Esophagus muscularis mucosa (tissue), 4 donors: ENCODE results near the gene PNPLA8. TPM values are rescaled to one million over a fixed set of nuclear protein-coding genes. Genes with fewer than 3 reads are reported as not detected.
A peak's percentile ranks its signal among the peaks of the same experiment; 100 is the strongest.

Source experiments
- DNase-seq: peaks from one replicate; pipeline ENCODE4 v3.0.0-alpha.2; 2017; ENCODE audit errors: extremely low spot score
- H3K27ac ChIP-seq, 4 donors: fragments of 200-600 bp; sonication (generic); replicated peaks in 1 of 4; 1 replicate in 3 of 4; 2 replicates in 1 of 4; pipeline ENCODE4 v1.5.1; 2016 to 2019; ENCODE audit warnings: mild to moderate bottlenecking in 1 of 4
- H3K27me3 ChIP-seq, 4 donors: fragments of 200-600 bp; sonication (generic); one replicate each; pipeline versions ENCODE4 v1.5.1 to v1.6.0; 2016 to 2019
- H3K36me3 ChIP-seq, 4 donors: fragments of 200-600 bp; sonication (generic); one replicate each; pipeline ENCODE4 v1.5.1; 2016 to 2019
- H3K4me1 ChIP-seq, 4 donors: fragments of 200-600 bp; sonication (generic); one replicate each; pipeline ENCODE4 v1.5.1; 2016 to 2019
- H3K4me3 ChIP-seq, 4 donors: fragments of 200-600 bp; sonication (generic); 1 replicate in 2 of 4; 2 replicates in 2 of 4; pipeline ENCODE4 v1.5.1; 2016 to 2019; ENCODE audit warnings: mild to moderate bottlenecking in 4 of 4, moderate library complexity in 1 of 4
- H3K9me3 ChIP-seq, 4 donors: fragments of 200-600 bp; sonication (generic); 1 replicate in 3 of 4; 2 replicates in 1 of 4; pipeline ENCODE4 v1.5.1; 2016 to 2019
- CTCF ChIP-seq, 3 experiments: fragments of 200-600 bp in 2 of 3; fragments of 450-650 bp in 1 of 3; sonication (generic) in 2 of 3; IDR thresholded peaks; one replicate each; pipeline ENCODE4 v1.5.1; 2017 to 2019; ENCODE audit warnings: antibody characterized with exemption in 3 of 3, mild to moderate bottlenecking in 2 of 3, moderate library complexity in 1 of 3
- EP300 ChIP-seq: sonication (generic); formaldehyde crosslinking; IDR thresholded peaks from one replicate; pipeline ENCODE4 v1.6.1; 2017; ENCODE audit warnings: antibody characterized with exemption
- POLR2A ChIP-seq: fragments of 450-650 bp; IDR thresholded peaks from one replicate; pipeline ENCODE4 v1.6.1; 2017; ENCODE audit warnings: antibody characterized with exemption, moderate library complexity, mild to moderate bottlenecking, low read depth
- POLR2AphosphoS5 ChIP-seq, 2 donors: sonication (generic); formaldehyde crosslinking; IDR thresholded peaks; one replicate each; pipeline ENCODE4 v1.6.1; 2017; ENCODE audit warnings: antibody characterized with exemption in 2 of 2
- WGBS: methylation state at CpG from one replicate; pipeline ENCODE4 v1.1.5; 2018; 5-methylcytosine and 5-hydroxymethylcytosine counted together
- intact Hi-C: fragments of 100-400 bp; cut with DNase I; formaldehyde crosslinking; loops from one replicate; pipeline ENCODE4 v1.15.1; 2023
- total RNA-seq, 4 donors: library from RNA; depleted of rRNA; stranded (reverse); fragments of >200 nt; gene quantifications; one replicate each; pipeline versions ENCODE4 v1.1.0 to v1.2.1, GENCODE V29; 2016

The PNPLA8 gene
- total RNA-seq, 4 donors from 2014 or later, result 21.2 to 48.7 (median 32.6) TPM

- H3K27ac ChIP-seq, result peak within 1 kb of the TSS; percentile 94 to 100 (median 96)
- peaks cover 27 to 45% (median 37%) of the 10 kb centered on the region in 4 donors for H3K4me1 ChIP-seq
- peak; percentile 100 for DNase-seq
- H3K27me3 ChIP-seq, result no peaks in the 10 kb centered on the region
- peak within 1 kb of the TSS; percentile 74 to 93 (median 82) for H3K4me3 ChIP-seq
- no peaks in the 10 kb centered on the region for H3K9me3 ChIP-seq
- TF ChIP-seq POLR2AphosphoS5 (IDR thresholded peaks at IDR 0.05) (peak; percentile 99 to 100), POLR2A (peak; percentile 79), EP300 (no peak), CTCF (IDR thresholded peaks at IDR 0.05) (peak in 1 of 3 experiments; percentile 28)
- peaks cover 0 to 31% (median 17%) of the 10 kb centered on the region in 4 donors for H3K36me3 ChIP-seq
- intact Hi-C loops, result loop anchor here (1.0 kb wide), 1 partner anchor 44 kb away; no protein-coding TSS in a partner anchor
- WGBS, result no CpG with 5 or more reads among the region's 65 CpGs
These were observed 43.6 kb upstream of the PNPLA8 start, which contains the start of the genes DNAJB9 and THAP5 for GRCh38 chr7:108569381-108570145. DNAJB9 (plus strand) TSS chr7:108569874; CDS start chr7:108571727, 1,853 bp downstream. THAP5 (minus strand) TSS chr7:108569706; CDS start chr7:108569569, 137 bp downstream.

- peaks cover 27 to 45% (median 35%) of the 10 kb centered on the region in 4 donors for H3K4me1 ChIP-seq
- peak overlapping the region; percentile 74 to 93 (median 82) for H3K4me3 ChIP-seq
- WGBS, result 20% methylated on average over 12 of the region's 24 CpGs
- TF ChIP-seq EP300 (no peak), POLR2A (no peak), POLR2AphosphoS5 (IDR thresholded peaks at IDR 0.05) (no peak), CTCF (IDR thresholded peaks at IDR 0.05) (no peak)
- peak overlapping the region; percentile 94 to 100 (median 96) for H3K27ac ChIP-seq
- intact Hi-C loops, result loop anchor here (1.0 kb wide), 1 partner anchor 44 kb away; no protein-coding TSS in a partner anchor
- no peaks in the 10 kb centered on the region for H3K27me3 ChIP-seq
- no peak for DNase-seq
- H3K36me3 ChIP-seq, result peaks cover 0 to 33% (median 19%) of the 10 kb centered on the region in 4 donors
- no peaks in the 10 kb centered on the region for H3K9me3 ChIP-seq
These were observed 43.0 kb upstream of the PNPLA8 start for GRCh38 chr7:108568801-108569380.

- intact Hi-C loops, result no loop called here
- no peak overlapping the region for H3K4me3 ChIP-seq
- TF ChIP-seq CTCF (IDR thresholded peaks at IDR 0.05) (no peak), POLR2A (no peak), POLR2AphosphoS5 (IDR thresholded peaks at IDR 0.05) (no peak), EP300 (no peak)
- H3K27ac ChIP-seq, result no peak overlapping the region
- no peaks in the 10 kb centered on the region for H3K27me3 ChIP-seq
- DNase-seq, result no peak
- H3K4me1 ChIP-seq, result peaks cover 12 to 30% (median 23%) of the 10 kb centered on the region in 4 donors
- H3K9me3 ChIP-seq, result no peaks in the 10 kb centered on the region
- H3K36me3 ChIP-seq, result peaks cover 0 to 29% (median 14%) of the 10 kb centered on the region in 4 donors
These were observed 40.1 kb upstream of the PNPLA8 start for GRCh38 chr7:108565987-108566386.

GRCh38 chr7:108561047-108561619 is 35.2 kb upstream of the PNPLA8 start:
- H3K36me3 ChIP-seq, result peaks cover 0 to 32% (median 14%) of the 10 kb centered on the region in 4 donors
- 89% methylated on average over 4 of the region's 4 CpGs for WGBS
- H3K27me3 ChIP-seq, result no peaks in the 10 kb centered on the region
- intact Hi-C loops, result no loop called here
- no peak for DNase-seq
- TF ChIP-seq POLR2A, result no peak
- TF ChIP-seq CTCF (IDR thresholded peaks at IDR 0.05), result no peak
- no peak for TF ChIP-seq POLR2AphosphoS5 (IDR thresholded peaks at IDR 0.05)
- no peak for TF ChIP-seq EP300
- no peak overlapping the region for H3K27ac ChIP-seq
- H3K4me1 ChIP-seq, result no peaks in the 10 kb centered on the region
- peaks cover 0 to 17% (median 7%) of the 10 kb centered on the region in 4 donors for H3K9me3 ChIP-seq
- H3K4me3 ChIP-seq, result no peak overlapping the region
